ENCODE data around the gene DUSP22. TPM values are rescaled to one million over a fixed set of nuclear protein-coding genes. Genes with fewer than 3 reads are reported as not detected.

The DUSP22 gene
- total RNA-seq, 2 donors from 2014 or later, result 20.5 to 24.5 TPM

GRCh38 chr6:350371-350770 is 58.1 kb downstream of the DUSP22 start:
- no peak overlapping the region for H3K9ac ChIP-seq (ENCODE audit: low read depth in 2 of 2, low read length in 2 of 2)
- no peaks in the 10 kb centered on the region for H3K9me3 ChIP-seq
- TF ChIP-seq, protein P1, sequence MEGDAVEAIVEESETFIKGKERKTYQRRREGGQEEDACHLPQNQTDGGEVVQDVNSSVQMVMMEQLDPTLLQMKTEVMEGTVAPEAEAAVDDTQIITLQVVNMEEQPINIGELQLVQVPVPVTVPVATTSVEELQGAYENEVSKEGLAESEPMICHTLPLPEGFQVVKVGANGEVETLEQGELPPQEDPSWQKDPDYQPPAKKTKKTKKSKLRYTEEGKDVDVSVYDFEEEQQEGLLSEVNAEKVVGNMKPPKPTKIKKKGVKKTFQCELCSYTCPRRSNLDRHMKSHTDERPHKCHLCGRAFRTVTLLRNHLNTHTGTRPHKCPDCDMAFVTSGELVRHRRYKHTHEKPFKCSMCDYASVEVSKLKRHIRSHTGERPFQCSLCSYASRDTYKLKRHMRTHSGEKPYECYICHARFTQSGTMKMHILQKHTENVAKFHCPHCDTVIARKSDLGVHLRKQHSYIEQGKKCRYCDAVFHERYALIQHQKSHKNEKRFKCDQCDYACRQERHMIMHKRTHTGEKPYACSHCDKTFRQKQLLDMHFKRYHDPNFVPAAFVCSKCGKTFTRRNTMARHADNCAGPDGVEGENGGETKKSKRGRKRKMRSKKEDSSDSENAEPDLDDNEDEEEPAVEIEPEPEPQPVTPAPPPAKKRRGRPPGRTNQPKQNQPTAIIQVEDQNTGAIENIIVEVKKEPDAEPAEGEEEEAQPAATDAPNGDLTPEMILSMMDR (IDR thresholded peaks at IDR 0.05), result no peak
- intact Hi-C loops (cut with DNase I), result no loop called here
- H3K27me3 ChIP-seq, result no peaks in the 10 kb centered on the region
- no peak overlapping the region for H3K27ac ChIP-seq
- H3K36me3 ChIP-seq, result no peaks in the 10 kb centered on the region
- DNase-seq, result no peak
- H3K4me3 ChIP-seq, result no peak overlapping the region
- no peaks in the 10 kb centered on the region for H3K4me1 ChIP-seq

DNA sequence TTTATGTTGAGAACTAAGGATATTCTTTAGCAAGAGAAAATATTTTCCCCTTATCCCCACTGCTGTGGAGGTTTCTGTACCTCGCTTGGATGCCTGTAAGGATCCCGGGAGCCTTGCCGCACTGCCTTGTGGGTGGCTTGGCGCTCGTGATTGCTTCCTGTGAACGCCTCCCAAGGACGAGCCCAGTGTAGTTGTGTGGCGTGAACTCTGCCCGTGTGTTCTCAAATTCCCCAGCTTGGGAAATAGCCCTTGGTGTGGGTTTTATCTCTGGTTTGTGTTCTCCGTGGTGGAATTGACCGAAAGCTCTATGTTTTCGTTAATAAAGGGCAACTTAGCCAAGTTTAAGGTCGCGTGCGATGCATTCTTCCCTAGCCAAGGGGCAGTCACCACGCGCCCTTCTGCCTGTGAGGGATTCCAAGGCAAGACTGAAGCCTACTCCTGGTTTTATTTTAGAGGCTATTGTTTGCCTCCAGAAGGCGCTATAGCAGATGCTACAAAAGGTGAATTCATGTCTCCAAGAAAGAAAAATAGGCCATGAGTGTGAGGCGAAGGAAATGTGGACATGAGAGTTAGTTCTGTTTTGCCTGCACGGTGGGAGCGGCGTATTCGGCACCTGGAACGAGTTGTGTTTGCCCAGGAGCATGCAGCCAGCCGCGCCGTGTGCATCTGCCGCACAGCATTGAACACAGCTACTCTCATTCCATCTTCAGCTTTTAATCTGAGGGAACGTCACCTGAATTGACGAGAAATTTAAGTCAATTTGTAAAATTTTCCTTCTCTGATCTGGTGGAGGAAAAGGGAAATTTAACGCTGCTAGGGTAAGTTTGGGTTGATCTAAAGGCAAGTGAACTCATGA is 59.0 kb downstream of the DUSP22 start:
- H3K27me3 ChIP-seq, result no peaks in the 10 kb centered on the region
- TF ChIP-seq, protein P1 (IDR thresholded peaks at IDR 0.05), result no peak
- H3K36me3 ChIP-seq, result no peaks in the 10 kb centered on the region

DNA sequence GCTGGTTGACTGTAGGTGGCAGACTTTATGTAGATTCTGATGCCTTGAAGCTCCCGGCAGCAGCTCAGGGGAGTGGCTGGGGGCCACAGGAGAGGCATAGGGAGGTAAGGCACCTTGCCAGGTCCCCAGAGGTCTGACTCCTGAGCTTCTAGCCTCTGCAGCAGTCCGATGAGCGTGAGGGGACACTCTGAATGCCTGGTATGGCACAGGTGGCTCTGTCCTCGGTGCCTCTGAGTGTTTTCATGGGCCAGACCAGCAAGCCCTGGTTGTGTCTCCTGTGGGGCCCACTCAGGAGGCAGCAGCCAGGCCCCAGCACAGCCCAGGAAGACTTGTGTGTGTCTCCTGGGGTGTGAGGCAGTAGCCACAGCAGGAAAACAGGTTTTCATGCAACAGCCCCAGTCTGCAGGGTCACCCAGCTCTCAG is 59.6 kb downstream of the DUSP22 start:
- no peak overlapping the region for H3K4me3 ChIP-seq
- H3K36me3 ChIP-seq, result no peaks in the 10 kb centered on the region
- no peaks in the 10 kb centered on the region for H3K27me3 ChIP-seq
- no peaks in the 10 kb centered on the region for H3K9me3 ChIP-seq
- no peak overlapping the region for H3K9ac ChIP-seq (ENCODE audit: low read depth in 2 of 2, low read length in 2 of 2)
- H3K4me1 ChIP-seq, result no peaks in the 10 kb centered on the region
- no peak for DNase-seq
- intact Hi-C loops (cut with DNase I), result no loop called here
- H3K27ac ChIP-seq, result no peak overlapping the region
- TF ChIP-seq, protein P1 (IDR thresholded peaks at IDR 0.05), result no peak

More for the DNA sequence above, 59.0 kb downstream of the DUSP22 start:
- Histone ChIP-seq H3K4me3 (no peak overlapping the region), H3K9ac (ENCODE audit: low read depth in 2 of 2, low read length in 2 of 2) (no peak overlapping the region), H3K4me1 (no peaks in the 10 kb centered on the region), H3K9me3 (no peaks in the 10 kb centered on the region), H3K27ac (no peak overlapping the region)
- intact Hi-C loops (cut with DNase I), result no loop called here
- DNase-seq, result no peak

- no peak overlapping the region for H3K9ac ChIP-seq (ENCODE audit: low read depth in 2 of 2, low read length in 2 of 2)
- H3K27me3 ChIP-seq, result no peaks in the 10 kb centered on the region
- no peaks in the 10 kb centered on the region for H3K36me3 ChIP-seq
- DNase-seq, result no peak
- no peak overlapping the region for H3K27ac ChIP-seq
- no peaks in the 10 kb centered on the region for H3K4me1 ChIP-seq
- intact Hi-C loops (cut with DNase I), result no loop called here
- H3K4me3 ChIP-seq, result no peak overlapping the region
- TF ChIP-seq, protein P1 (IDR thresholded peaks at IDR 0.05), result no peak
- no peaks in the 10 kb centered on the region for H3K9me3 ChIP-seq
Observed at GRCh38 chr6:352474-352873, 60.2 kb downstream of the DUSP22 start.

DNA sequence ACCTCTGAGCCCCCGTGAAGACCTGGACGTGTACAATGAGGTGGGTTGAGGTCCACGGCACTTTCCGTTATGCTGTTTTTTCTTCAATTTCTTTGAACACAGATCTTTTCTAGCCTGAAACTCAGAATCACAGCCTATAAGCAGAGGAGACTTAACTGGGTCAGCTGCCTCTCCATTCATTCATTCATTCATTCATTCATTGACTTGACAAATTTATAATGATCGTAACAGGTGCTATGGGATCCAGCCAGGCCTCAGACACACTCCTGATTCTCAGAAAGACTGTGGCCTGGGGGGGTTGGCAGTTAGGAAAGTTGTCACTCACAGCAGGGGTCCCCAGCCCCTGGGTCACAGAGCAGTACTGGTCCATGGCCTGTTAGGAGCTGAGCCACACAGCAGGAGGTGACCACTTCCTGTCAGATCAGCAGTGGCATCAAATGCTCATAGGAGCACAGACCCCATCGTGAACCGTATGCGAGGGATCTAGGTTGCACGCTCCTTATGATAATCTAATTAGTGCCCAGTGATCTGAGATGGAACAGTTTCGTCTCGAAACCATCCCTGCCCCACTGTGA is 60.7 kb downstream of the DUSP22 start:
- intact Hi-C loops (cut with DNase I), result no loop called here
- Histone ChIP-seq H3K27ac (no peak overlapping the region), H3K9me3 (no peaks in the 10 kb centered on the region), H3K4me3 (no peak overlapping the region), H3K36me3 (no peaks in the 10 kb centered on the region), H3K9ac (ENCODE audit: low read depth in 2 of 2, low read length in 2 of 2) (no peak overlapping the region), H3K4me1 (no peaks in the 10 kb centered on the region), H3K27me3 (no peaks in the 10 kb centered on the region)
- DNase-seq, result no peak
- TF ChIP-seq, protein P1 (IDR thresholded peaks at IDR 0.05), result no peak

All from colonic mucosa (tissue), 4 donors.